ENCODE measurements around the gene HSPB2. TPM values are rescaled to one million over a fixed set of nuclear protein-coding genes. Genes with fewer than 3 reads are reported as not detected.

HSPB2 gene
- total RNA-seq, 2 donors from 2014 or later = 0.85 TPM; not detected in 1

DNA sequence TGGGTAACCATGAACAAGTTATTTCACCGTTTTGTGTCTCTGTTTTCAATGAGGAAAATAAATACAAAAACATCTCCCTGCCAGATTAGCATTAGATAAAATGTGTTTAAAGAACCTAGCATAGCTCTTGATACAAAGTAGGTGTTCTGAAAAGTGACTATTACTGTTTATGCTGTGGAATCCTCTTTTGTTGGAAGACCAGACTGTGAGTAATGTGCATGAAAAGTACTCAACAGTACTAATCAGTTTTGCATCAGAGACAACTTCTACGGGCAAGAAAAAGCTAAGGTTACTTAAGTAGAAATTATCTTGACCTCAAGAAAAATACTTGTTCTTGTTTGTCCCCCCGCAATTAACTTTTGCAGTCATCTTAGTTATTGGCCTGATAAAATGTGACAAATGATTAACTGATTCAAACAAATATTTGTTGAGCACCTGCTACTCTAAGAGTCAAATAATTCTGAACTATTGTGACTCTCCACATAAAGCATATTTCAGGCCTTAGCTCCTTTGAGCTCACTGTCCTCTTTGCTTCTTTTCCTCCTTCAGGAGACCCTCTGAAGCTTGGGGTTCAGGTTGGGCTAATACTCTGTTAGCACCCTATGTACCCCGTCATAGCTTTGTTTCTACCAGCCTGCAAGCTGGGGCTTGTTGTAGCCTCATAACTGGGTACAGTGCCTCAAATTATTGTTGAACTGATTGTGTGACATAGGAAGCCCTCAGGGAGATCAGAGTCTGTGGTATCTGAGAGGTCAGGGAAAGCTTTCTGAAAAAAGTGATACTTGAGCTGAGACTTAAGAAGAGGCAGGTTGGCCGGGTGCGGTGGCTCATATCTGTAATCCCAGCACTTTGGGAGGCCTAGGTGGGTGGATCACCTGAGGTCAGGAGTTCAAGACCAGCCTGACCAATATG lies 49.1 kb downstream of the HSPB2 start:
- no peak for TF ChIP-seq POLR2AphosphoS5 (IDR thresholded peaks at IDR 0.05)
- TF ChIP-seq, protein P1, sequence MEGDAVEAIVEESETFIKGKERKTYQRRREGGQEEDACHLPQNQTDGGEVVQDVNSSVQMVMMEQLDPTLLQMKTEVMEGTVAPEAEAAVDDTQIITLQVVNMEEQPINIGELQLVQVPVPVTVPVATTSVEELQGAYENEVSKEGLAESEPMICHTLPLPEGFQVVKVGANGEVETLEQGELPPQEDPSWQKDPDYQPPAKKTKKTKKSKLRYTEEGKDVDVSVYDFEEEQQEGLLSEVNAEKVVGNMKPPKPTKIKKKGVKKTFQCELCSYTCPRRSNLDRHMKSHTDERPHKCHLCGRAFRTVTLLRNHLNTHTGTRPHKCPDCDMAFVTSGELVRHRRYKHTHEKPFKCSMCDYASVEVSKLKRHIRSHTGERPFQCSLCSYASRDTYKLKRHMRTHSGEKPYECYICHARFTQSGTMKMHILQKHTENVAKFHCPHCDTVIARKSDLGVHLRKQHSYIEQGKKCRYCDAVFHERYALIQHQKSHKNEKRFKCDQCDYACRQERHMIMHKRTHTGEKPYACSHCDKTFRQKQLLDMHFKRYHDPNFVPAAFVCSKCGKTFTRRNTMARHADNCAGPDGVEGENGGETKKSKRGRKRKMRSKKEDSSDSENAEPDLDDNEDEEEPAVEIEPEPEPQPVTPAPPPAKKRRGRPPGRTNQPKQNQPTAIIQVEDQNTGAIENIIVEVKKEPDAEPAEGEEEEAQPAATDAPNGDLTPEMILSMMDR (IDR thresholded peaks at IDR 0.05) = no peak
- TF ChIP-seq POLR2A (IDR thresholded peaks at IDR 0.05) = no peak
- intact Hi-C loops (cut with DNase I) = no loop called here
- no peaks in the 10 kb centered on the region for H3K27me3 ChIP-seq (replicated peaks; ENCODE audit: insufficient read depth)
- H3K4me3 ChIP-seq = no peak overlapping the region
- no peaks in the 10 kb centered on the region for H3K9me3 ChIP-seq
- H3K36me3 ChIP-seq = no peaks in the 10 kb centered on the region
- 69% methylated on average over 6 of the region's 6 CpGs for WGBS
- H3K4me1 ChIP-seq (replicated peaks) = no peaks in the 10 kb centered on the region
- no peak overlapping the region for H3K27ac ChIP-seq
- DNase-seq (ENCODE audit: low spot score) = no peak

Small RNAs within 50 kb of the gene (small RNA-seq; reads per million reads assigned to genes)
- gene C11orf52 (0 reads per million in 2 donors), gene GNG5P3 (0 reads per million in 2 donors), gene RNA5SP351 (0 reads per million in 2 donors), gene RPL37AP8 (0 to 0.20 reads per million in 2 donors)

Other genes starting within 250 kb of the HSPB2 start
- 10 to 100 TPM; 15.4 to 41.4 TPM for gene PPP2R1B, start 146.3 kb upstream of the HSPB2 start, total RNA-seq
- gene ALG9, start 41.2 kb upstream of the HSPB2 start, total RNA-seq = 10 to 100 TPM; 24.9 to 26.5 TPM
- gene FDXACB1, start 33.6 kb upstream of the HSPB2 start, total RNA-seq = 1 to 10 TPM; 2.7 to 7.6 TPM
- 10 to 100 TPM; 42.2 to 46.2 TPM for gene CFAP68, start 33.2 kb upstream of the HSPB2 start, total RNA-seq
- 10 to 100 TPM; 59.0 to 80.1 TPM for gene CRYAB, start 964 bp upstream of the HSPB2 start, total RNA-seq
- 10 to 100 TPM; 13.2 to 31.5 TPM for gene C11orf52, start 6.2 kb downstream of the HSPB2 start, total RNA-seq
- 10 to 100 TPM; 32.9 to 35.2 TPM for gene DIXDC1, start 24.6 kb downstream of the HSPB2 start, total RNA-seq
- gene DLAT, start 112.7 kb downstream of the HSPB2 start, total RNA-seq = 10 to 100 TPM; 19.9 to 21.2 TPM
- gene PIH1D2, start 161.3 kb downstream of the HSPB2 start, total RNA-seq = 10 to 100 TPM in 1 of 2 donors, 1 to 10 TPM in 1; 1.1 to 13.7 TPM
- 10 to 100 TPM; 11.8 to 16.8 TPM for gene NKAPD1, start 161.6 kb downstream of the HSPB2 start, total RNA-seq
- gene TIMM8B, start 174.0 kb downstream of the HSPB2 start, total RNA-seq = 10 to 100 TPM; 43.1 to 49.5 TPM
- 100 to 1,000 TPM in 1 of 2 donors, 10 to 100 TPM in 1; 91.6 to 107 TPM for gene SDHD, start 174.1 kb downstream of the HSPB2 start, total RNA-seq